Adrenal gland (tissue), 12 donors: ENCODE results near the gene RNF220. TPM values are rescaled to one million over a fixed set of nuclear protein-coding genes. Genes with fewer than 3 reads are reported as not detected.

Source experiments
- DNase-seq, 7 donors: peaks; one replicate each; pipeline ENCODE4 v3.0.0-alpha.2; 2019 to 2020
- H3K27ac ChIP-seq, 5 donors: fragments of 200-600 bp; sonication (generic) in 4 of 5; 1 replicate in 3 of 5; 2 replicates in 2 of 5; pipeline versions ENCODE4 v1.5.1 to v1.8.0; 2016 to 2020; ENCODE audit warnings: mild to moderate bottlenecking in 1 of 5
- H3K27me3 ChIP-seq: fragments of 200-600 bp; 2 replicates; pipeline ENCODE4 v1.8.0; 2021
- H3K36me3 ChIP-seq, 2 donors: fragments of 200-600 bp; replicated peaks in 1 of 2; 1 replicate in 1 of 2; 2 replicates in 1 of 2; pipeline versions ENCODE4 v1.5.1 to v1.8.0; 2018 to 2022
- H3K4me1 ChIP-seq, 2 donors: fragments of 200-600 bp; replicated peaks in 1 of 2; 1 replicate in 1 of 2; 2 replicates in 1 of 2; pipeline versions ENCODE4 v1.5.1 to v1.8.0; 2018 to 2021
- H3K4me3 ChIP-seq, 4 donors: fragments of 200-600 bp; sonication (generic) in 3 of 4; one replicate each; pipeline ENCODE4 v1.5.1; 2016 to 2018
- H3K9me3 ChIP-seq, 3 donors: fragments of 200-600 bp; sonication (generic) in 1 of 3; replicated peaks in 1 of 3; 1 replicate in 2 of 3; 2 replicates in 1 of 3; pipeline versions ENCODE4 v1.5.1 to v1.8.0; 2016 to 2021
- POLR2A ChIP-seq, 2 donors: fragments of 450-650 bp; IDR thresholded peaks; one replicate each; pipeline ENCODE4 v1.6.1; 2017; ENCODE audit warnings: antibody characterized with exemption in 2 of 2, mild to moderate bottlenecking in 2 of 2, moderate library complexity in 1 of 2
- WGBS, 4 donors: extraction: QIAGEN DNeasy Blood & Tissue Kit in 2 of 4; methylation state at CpG; one replicate each; pipeline versions ENCODE4 v1.1.5 to v1.1.7; 2013 to 2017; 5-methylcytosine and 5-hydroxymethylcytosine counted together
- intact Hi-C, 2 donors: fragments of 100-400 bp; cut with DNase I; formaldehyde crosslinking; loops; one replicate each; pipeline versions ENCODE4 v1.14.1 to v1.15.0; 2022 to 2023
- polyA plus RNA-seq, 3 donors: library from polyadenylated mRNA; stranded (reverse); fragments of 200-250 nt in 2 of 3; fragments of 350-450 nt in 1 of 3; fragmentation: Illumina TruSeq in 1 of 3; extraction: RNeasy Lipid Tissue Mini Kit (QIAGEN cat#74804) in 1 of 3; gene quantifications; one replicate each; pipeline ENCODE4 v1.2.3, GENCODE V29; 2013 to 2014
- total RNA-seq, 9 donors: library from RNA; depleted of rRNA in 4 of 9; stranded (reverse); fragments of >200 nt in 4 of 9; fragments of 120-200 nt in 1 of 9; fragmentation: NEBNext Ultra II Directional in 1 of 9; extraction: Animal tissue kit (Norgen Biotek cat#: 25700) in 1 of 9; gene quantifications; one replicate each; pipeline versions ENCODE4 v1.1.0 to v1.2.4, GENCODE V29; 2013 to 2023
- TF ChIP-seq, protein P1 (sequence below), 6 experiments: fragments of 450-650 bp in 4 of 6; fragments of 200-600 bp in 2 of 6; sonication (generic) in 1 of 6; IDR thresholded peaks; 1 replicate in 5 of 6; 2 replicates in 1 of 6; pipeline versions ENCODE4 v1.5.1 to v1.8.0; 2016 to 2021; ENCODE audit warnings: antibody characterized with exemption in 6 of 6, mild to moderate bottlenecking in 2 of 6, moderate library complexity in 1 of 6
- donor health status: healthy with polysubstance abuse.
- donor health status: Bipolar disorder and iron deficiency.
- donor health status: DM: yes; HTN: yes; CAD: no.
- donor health status: DM: no; HTN: no; CAD: no.
- donor health status: DM: no; HTN: no; CAD: no.
- donor health status: DM: yes; HTN: yes; CAD: no.

The RNF220 gene
- total and polyA plus RNA-seq, 12 donors, result 36.3 to 150 (median 66.5) TPM

DNA sequence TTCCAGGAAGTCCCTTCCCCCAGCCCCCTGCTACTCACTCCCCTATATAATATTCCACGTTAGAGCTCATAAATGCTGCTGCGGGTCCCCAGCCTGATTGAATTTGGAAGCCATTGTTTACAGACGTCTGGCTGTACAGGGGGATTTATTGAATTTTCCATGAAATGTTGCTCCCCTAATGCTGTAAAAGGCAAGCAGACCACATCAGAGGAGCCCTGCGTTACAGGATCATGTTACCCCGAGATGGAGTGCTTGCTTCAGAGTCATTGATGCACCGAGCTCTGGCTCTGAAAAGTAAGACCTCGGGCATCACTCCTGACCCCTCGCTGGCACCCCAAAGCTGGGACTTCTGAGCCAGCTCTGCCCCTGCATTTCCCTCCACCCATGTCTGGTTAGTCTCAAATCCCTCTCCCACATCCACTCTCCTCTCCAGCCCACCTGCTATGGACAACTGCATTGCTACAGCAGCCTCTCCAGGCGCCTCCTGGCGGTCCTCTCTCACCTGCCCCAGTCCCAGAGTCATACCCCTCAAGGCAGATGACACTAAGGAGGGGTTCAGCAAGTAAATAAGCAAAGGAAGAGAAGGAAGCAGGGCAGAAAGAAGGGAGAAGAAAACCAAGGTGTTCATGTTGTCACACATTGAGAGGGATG lies 141.5 kb downstream of the RNF220 start:
- no peak for TF ChIP-seq POLR2A (IDR thresholded peaks at IDR 0.05)
- TF ChIP-seq, protein P1, sequence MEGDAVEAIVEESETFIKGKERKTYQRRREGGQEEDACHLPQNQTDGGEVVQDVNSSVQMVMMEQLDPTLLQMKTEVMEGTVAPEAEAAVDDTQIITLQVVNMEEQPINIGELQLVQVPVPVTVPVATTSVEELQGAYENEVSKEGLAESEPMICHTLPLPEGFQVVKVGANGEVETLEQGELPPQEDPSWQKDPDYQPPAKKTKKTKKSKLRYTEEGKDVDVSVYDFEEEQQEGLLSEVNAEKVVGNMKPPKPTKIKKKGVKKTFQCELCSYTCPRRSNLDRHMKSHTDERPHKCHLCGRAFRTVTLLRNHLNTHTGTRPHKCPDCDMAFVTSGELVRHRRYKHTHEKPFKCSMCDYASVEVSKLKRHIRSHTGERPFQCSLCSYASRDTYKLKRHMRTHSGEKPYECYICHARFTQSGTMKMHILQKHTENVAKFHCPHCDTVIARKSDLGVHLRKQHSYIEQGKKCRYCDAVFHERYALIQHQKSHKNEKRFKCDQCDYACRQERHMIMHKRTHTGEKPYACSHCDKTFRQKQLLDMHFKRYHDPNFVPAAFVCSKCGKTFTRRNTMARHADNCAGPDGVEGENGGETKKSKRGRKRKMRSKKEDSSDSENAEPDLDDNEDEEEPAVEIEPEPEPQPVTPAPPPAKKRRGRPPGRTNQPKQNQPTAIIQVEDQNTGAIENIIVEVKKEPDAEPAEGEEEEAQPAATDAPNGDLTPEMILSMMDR (IDR thresholded peaks at IDR 0.05), result no peak
- H3K9me3 ChIP-seq, result no peaks in the 10 kb centered on the region
- WGBS, 4 donors, result 54 to 73% (median 66%) methylated on average over 5 to 10 of the region's 10 CpGs
- no peaks in the 10 kb centered on the region for H3K4me1 ChIP-seq
- H3K27me3 ChIP-seq, result no peaks in the 10 kb centered on the region
- no peaks in the 10 kb centered on the region for H3K36me3 ChIP-seq
- no peak overlapping the region for H3K27ac ChIP-seq
- no peak overlapping the region for H3K4me3 ChIP-seq
- no peak for DNase-seq
- intact Hi-C loops, result no loop called here

DNA sequence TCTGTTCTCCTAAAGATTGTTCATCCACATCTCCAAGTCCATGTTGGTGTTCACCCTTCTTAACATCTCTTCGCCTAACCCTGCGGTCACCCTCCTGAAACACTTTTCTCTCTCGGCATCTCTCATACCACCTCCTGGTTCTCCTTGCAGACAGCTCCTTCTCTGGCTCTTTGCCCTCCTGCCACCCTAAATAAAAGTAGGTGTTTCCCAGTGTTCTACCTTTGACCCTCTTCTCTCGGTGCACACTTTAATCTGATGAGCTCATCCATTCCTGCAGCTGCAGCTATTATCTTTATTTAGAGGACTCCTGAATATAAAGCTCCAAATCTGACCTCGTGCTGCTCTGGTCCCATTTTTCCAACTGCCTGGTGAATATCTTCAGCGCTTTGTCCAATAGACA lies 142.3 kb downstream of the RNF220 start:
- Histone ChIP-seq H3K27me3 (no peaks in the 10 kb centered on the region), H3K4me3 (no peak overlapping the region), H3K27ac (no peak overlapping the region), H3K36me3 (no peaks in the 10 kb centered on the region), H3K4me1 (no peaks in the 10 kb centered on the region), H3K9me3 (no peaks in the 10 kb centered on the region)
- DNase-seq, result no peak
- TF ChIP-seq, protein P1 (IDR thresholded peaks at IDR 0.05), result no peak
- TF ChIP-seq POLR2A (IDR thresholded peaks at IDR 0.05), result no peak
- WGBS, 4 donors, result 67 to 84% (median 78%) methylated on average over 6 of the region's 6 CpGs
- intact Hi-C loops, result no loop called here

DNA sequence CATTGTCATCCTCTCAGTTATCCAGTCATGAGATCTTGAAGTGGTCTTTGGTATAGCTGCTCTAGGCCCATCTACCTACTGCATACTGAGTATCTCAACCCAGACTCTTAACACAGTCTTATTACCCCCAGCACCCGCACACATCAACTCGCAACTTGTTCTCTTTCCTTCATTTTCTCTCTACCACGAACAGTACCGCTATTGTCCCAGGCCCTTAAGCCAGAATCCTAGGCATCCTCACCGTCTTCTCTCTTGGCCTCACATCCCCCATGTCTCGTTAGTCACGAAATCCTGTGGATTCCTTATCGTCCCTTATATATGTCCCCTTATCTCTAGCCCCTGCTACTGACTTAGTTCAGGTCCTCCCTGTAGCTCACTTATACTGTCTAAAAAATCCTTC lies 142.8 kb downstream of the RNF220 start:
- H3K27me3 ChIP-seq, result no peaks in the 10 kb centered on the region
- intact Hi-C loops, result no loop called here
- no peak for DNase-seq
- no peak overlapping the region for H3K4me3 ChIP-seq
- 65 to 80% (median 74%) methylated on average over 8 of the region's 8 CpGs for WGBS, 4 donors
- TF ChIP-seq, protein P1 (IDR thresholded peaks at IDR 0.05), result no peak
- no peak for TF ChIP-seq POLR2A (IDR thresholded peaks at IDR 0.05)
- H3K27ac ChIP-seq, result no peak overlapping the region
- H3K36me3 ChIP-seq, result no peaks in the 10 kb centered on the region
- no peaks in the 10 kb centered on the region for H3K4me1 ChIP-seq
- H3K9me3 ChIP-seq, result no peaks in the 10 kb centered on the region

DNA sequence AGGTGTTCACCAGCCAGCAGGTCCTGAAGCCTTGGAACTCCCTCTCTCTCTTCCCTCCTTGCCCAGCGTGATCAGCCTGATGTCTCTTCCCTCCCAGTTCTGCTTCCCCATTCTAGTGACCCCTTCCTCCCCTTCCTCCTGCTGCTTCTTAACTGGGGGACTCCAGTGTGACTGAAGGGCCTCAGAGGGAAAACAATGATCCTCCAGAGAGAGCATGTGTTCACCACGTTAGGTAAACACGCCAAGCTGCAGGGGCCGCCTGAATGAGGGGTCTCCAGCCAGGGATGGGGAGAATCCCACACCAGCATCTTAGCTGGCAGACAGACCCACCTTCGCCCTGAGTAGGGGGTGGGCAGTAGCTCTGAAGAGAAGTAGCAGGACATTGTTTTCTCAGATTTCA lies 144.5 kb downstream of the RNF220 start:
- WGBS, 4 donors, result 51 to 63% (median 59%) methylated on average over 4 to 5 of the region's 5 CpGs
- intact Hi-C loops, result no loop called here
- no peak for DNase-seq
- no peak overlapping the region for H3K4me3 ChIP-seq
- H3K27me3 ChIP-seq, result no peaks in the 10 kb centered on the region
- no peak overlapping the region for H3K27ac ChIP-seq
- TF ChIP-seq, protein P1 (IDR thresholded peaks at IDR 0.05), result no peak
- TF ChIP-seq POLR2A (IDR thresholded peaks at IDR 0.05), result no peak
- no peaks in the 10 kb centered on the region for H3K9me3 ChIP-seq
- no peaks in the 10 kb centered on the region for H3K36me3 ChIP-seq
- no peaks in the 10 kb centered on the region for H3K4me1 ChIP-seq
